ENCODE measurements around the gene PLXNA2.

DNA sequence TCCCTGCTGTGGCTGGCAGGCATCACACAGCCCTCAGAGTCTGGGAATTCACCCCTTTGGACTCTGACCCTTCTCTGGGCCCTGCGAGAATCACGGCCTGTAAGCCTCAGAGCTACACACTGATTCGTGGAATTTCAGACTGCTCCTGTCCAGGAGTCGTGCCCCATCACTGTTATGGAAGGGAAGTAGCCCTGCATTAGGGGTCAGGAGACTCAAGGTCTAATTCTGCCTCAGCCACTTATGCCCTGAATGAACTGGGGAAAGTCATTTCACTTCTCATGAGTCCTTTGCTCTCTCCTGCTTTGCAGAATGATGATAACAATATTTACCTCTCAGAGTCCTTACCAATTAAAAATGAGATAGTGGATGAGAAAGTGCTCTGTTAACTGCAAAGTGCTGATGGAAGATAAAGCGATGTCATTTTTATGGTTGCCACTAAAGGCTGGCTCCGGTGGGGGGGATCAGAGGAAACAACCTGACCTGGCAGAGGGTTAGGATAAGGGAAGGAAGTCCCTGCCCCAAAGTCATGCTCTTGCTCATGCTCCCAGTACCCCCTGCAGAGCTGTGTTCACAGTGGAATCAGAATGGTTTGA lies 184.7 kb downstream of the PLXNA2 start:
- TF ChIP-seq KDM5A (IDR thresholded peaks at IDR 0.05; ENCODE audit: borderline replicate concordance, low read length) (no peak), POLR2A (IDR thresholded peaks at IDR 0.05; ENCODE audit: insufficient read depth in 1 of 2, low read depth in 2 of 2, low read length in 2 of 2) (no peak), EZH2 (conservative IDR thresholded peaks at IDR 0.05; ENCODE audit: low read depth, low read length) (no peak), NCOA1 (CRISPR knock-in tag; IDR thresholded peaks at IDR 0.05) (no peak), ZNF563 (CRISPR knock-in tag; IDR thresholded peaks at IDR 0.05) (no peak), GABPA (IDR thresholded peaks at IDR 0.05; ENCODE audit: low read depth, low read length) (no peak), GABPA (CRISPR knock-in tag; IDR thresholded peaks at IDR 0.05; ENCODE audit: low read depth) (no peak), POGZ (CRISPR knock-in tag; IDR thresholded peaks at IDR 0.05) (no peak), POLR2AphosphoS5 (IDR thresholded peaks at IDR 0.05; ENCODE audit: low read depth, low read length) (no peak), ELF1 (CRISPR knock-in tag; IDR thresholded peaks at IDR 0.05) (no peak), MYC (CRISPR knock-in tag; IDR thresholded peaks at IDR 0.05; ENCODE audit: borderline replicate concordance) (no peak), SMAD3 (CRISPR knock-in tag; IDR thresholded peaks at IDR 0.05) (no peak)
- TF ChIP-seq, protein P1, sequence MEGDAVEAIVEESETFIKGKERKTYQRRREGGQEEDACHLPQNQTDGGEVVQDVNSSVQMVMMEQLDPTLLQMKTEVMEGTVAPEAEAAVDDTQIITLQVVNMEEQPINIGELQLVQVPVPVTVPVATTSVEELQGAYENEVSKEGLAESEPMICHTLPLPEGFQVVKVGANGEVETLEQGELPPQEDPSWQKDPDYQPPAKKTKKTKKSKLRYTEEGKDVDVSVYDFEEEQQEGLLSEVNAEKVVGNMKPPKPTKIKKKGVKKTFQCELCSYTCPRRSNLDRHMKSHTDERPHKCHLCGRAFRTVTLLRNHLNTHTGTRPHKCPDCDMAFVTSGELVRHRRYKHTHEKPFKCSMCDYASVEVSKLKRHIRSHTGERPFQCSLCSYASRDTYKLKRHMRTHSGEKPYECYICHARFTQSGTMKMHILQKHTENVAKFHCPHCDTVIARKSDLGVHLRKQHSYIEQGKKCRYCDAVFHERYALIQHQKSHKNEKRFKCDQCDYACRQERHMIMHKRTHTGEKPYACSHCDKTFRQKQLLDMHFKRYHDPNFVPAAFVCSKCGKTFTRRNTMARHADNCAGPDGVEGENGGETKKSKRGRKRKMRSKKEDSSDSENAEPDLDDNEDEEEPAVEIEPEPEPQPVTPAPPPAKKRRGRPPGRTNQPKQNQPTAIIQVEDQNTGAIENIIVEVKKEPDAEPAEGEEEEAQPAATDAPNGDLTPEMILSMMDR (CRISPR knock-in tag; IDR thresholded peaks at IDR 0.05) = no peak
- TF ChIP-seq, protein P2, sequence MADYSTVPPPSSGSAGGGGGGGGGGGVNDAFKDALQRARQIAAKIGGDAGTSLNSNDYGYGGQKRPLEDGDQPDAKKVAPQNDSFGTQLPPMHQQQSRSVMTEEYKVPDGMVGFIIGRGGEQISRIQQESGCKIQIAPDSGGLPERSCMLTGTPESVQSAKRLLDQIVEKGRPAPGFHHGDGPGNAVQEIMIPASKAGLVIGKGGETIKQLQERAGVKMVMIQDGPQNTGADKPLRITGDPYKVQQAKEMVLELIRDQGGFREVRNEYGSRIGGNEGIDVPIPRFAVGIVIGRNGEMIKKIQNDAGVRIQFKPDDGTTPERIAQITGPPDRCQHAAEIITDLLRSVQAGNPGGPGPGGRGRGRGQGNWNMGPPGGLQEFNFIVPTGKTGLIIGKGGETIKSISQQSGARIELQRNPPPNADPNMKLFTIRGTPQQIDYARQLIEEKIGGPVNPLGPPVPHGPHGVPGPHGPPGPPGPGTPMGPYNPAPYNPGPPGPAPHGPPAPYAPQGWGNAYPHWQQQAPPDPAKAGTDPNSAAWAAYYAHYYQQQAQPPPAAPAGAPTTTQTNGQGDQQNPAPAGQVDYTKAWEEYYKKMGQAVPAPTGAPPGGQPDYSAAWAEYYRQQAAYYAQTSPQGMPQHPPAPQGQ (CRISPR knock-in tag; IDR thresholded peaks at IDR 0.05; ENCODE audit: borderline replicate concordance) = no peak
- TF ChIP-seq, protein P3, sequence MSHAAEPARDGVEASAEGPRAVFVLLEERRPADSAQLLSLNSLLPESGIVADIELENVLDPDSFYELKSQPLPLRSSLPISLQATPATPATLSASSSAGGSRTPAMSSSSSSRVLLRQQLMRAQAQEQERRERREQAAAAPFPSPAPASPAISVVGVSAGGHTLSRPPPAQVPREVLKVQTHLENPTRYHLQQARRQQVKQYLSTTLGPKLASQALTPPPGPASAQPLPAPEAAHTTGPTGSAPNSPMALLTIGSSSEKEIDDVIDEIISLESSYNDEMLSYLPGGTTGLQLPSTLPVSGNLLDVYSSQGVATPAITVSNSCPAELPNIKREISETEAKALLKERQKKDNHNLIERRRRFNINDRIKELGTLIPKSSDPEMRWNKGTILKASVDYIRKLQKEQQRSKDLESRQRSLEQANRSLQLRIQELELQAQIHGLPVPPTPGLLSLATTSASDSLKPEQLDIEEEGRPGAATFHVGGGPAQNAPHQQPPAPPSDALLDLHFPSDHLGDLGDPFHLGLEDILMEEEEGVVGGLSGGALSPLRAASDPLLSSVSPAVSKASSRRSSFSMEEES (CRISPR knock-in tag; IDR thresholded peaks at IDR 0.05) = no peak

All from HepG2 (cell line).